Suprapubic skin (tissue), 4 donors: ENCODE data around the gene SPRR1A. TPM values are rescaled to one million over a fixed set of nuclear protein-coding genes. Genes with fewer than 3 reads are reported as not detected.

ENCODE experiments used
- DNase-seq, 2 donors: peaks; one replicate each; pipeline ENCODE4 v3.0.0-alpha.2; 2019; ENCODE audit warnings: low spot score in 2 of 2
- H3K27ac ChIP-seq: fragments of 200-600 bp; sonication (generic); one replicate; pipeline ENCODE4 v1.5.1; 2019
- H3K27me3 ChIP-seq: fragments of 200-600 bp; sonication (generic); one replicate; pipeline ENCODE4 v1.5.1; 2019
- H3K36me3 ChIP-seq: fragments of 200-600 bp; sonication (generic); one replicate; pipeline ENCODE4 v1.5.1; 2019
- H3K4me1 ChIP-seq: fragments of 200-600 bp; sonication (generic); one replicate; pipeline ENCODE4 v1.5.1; 2019
- H3K4me3 ChIP-seq: fragments of 200-600 bp; sonication (generic); one replicate; pipeline ENCODE4 v1.5.1; 2019; ENCODE audit warnings: mild to moderate bottlenecking
- H3K9me3 ChIP-seq: fragments of 200-600 bp; sonication (generic); one replicate; pipeline ENCODE4 v1.5.1; 2019
- CTCF ChIP-seq, 2 donors: fragments of 200-600 bp in 1 of 2; fragments of 450-650 bp in 1 of 2; sonication (generic) in 1 of 2; IDR thresholded peaks; one replicate each; pipeline ENCODE4 v1.5.1; 2016 to 2019; ENCODE audit warnings: antibody characterized with exemption in 2 of 2, mild to moderate bottlenecking in 1 of 2, moderate library complexity in 1 of 2
- EP300 ChIP-seq: sonication (generic); formaldehyde crosslinking; IDR thresholded peaks from one replicate; pipeline ENCODE4 v1.6.1; 2017; ENCODE audit warnings: antibody characterized with exemption
- POLR2A ChIP-seq, 2 donors: fragments of 450-650 bp; IDR thresholded peaks; one replicate each; pipeline ENCODE4 v1.6.1; 2017; ENCODE audit warnings: antibody characterized with exemption in 2 of 2, mild to moderate bottlenecking in 2 of 2, moderate library complexity in 2 of 2
- POLR2AphosphoS5 ChIP-seq, 3 donors: sonication (generic); formaldehyde crosslinking; IDR thresholded peaks; one replicate each; pipeline ENCODE4 v1.6.1; 2017; ENCODE audit warnings: antibody characterized with exemption in 3 of 3
- whole genome bisulfite sequencing: methylation state at CpG from one replicate; pipeline ENCODE4 v1.1.5; 2018; 5-methylcytosine and 5-hydroxymethylcytosine counted together
- total RNA-seq, 4 donors: library from RNA; depleted of rRNA; stranded (reverse); fragments of >200 nt; gene quantifications; one replicate each; pipeline ENCODE4 v1.1.0, GENCODE V29; 2016

The SPRR1A gene
- total RNA-seq, 4 donors from 2014 or later, result 66.5 TPM; not detected in 3

GRCh38 chr1:153025797-153026196 lies 41.9 kb downstream of the SPRR1A start:
- H3K9me3 ChIP-seq, result no peaks in the 10 kb centered on the region
- no peak overlapping the region for H3K27ac ChIP-seq
- H3K4me3 ChIP-seq, result no peak overlapping the region
- no peaks in the 10 kb centered on the region for H3K27me3 ChIP-seq
- DNase-seq, result no peak
- H3K36me3 ChIP-seq, result no peaks in the 10 kb centered on the region
- H3K4me1 ChIP-seq, result no peaks in the 10 kb centered on the region
- TF ChIP-seq POLR2A (IDR thresholded peaks at IDR 0.05), result no peak
- 55% methylated on average over 1 of the region's 1 CpG for WGBS

GRCh38 chr1:153028766-153029165 lies 44.9 kb downstream of the SPRR1A start:
- TF ChIP-seq POLR2A (IDR thresholded peaks at IDR 0.05), result no peak
- 43% methylated on average over 1 of the region's 1 CpG for WGBS

GRCh38 chr1:153030895-153031294 lies 47.0 kb downstream of the SPRR1A start, which contains the start of gene SPRR1B:
Gene SPRR1B, plus strand, starts transcription at chr1:153031203. Its CDS starts 1,143 bp downstream, at chr1:153032346.
- Histone ChIP-seq H3K4me1 (no peaks in the 10 kb centered on the region), H3K27ac (no peak within 1 kb of the TSS), H3K4me3 (no peak within 1 kb of the TSS), H3K36me3 (no peaks in the 10 kb centered on the region), H3K27me3 (no peaks in the 10 kb centered on the region), H3K9me3 (no peaks in the 10 kb centered on the region)
- DNase-seq, result no peak
- TF ChIP-seq CTCF (IDR thresholded peaks at IDR 0.05) (no peak), EP300 (no peak), POLR2A (IDR thresholded peaks at IDR 0.05) (no peak), POLR2AphosphoS5 (IDR thresholded peaks at IDR 0.05) (no peak)

More at GRCh38 chr1:153028766-153029165, 44.9 kb downstream of the SPRR1A start:
- no peaks in the 10 kb centered on the region for H3K9me3 ChIP-seq
- H3K27me3 ChIP-seq, result no peaks in the 10 kb centered on the region
- DNase-seq, result no peak
- no peak overlapping the region for H3K27ac ChIP-seq
- H3K36me3 ChIP-seq, result no peaks in the 10 kb centered on the region
- no peak overlapping the region for H3K4me3 ChIP-seq
- H3K4me1 ChIP-seq, result no peaks in the 10 kb centered on the region

- DNase-seq, result no peak
- no peak overlapping the region for H3K4me3 ChIP-seq
- H3K36me3 ChIP-seq, result no peaks in the 10 kb centered on the region
- H3K27ac ChIP-seq, result no peak overlapping the region
- TF ChIP-seq POLR2A (IDR thresholded peaks at IDR 0.05) (no peak), EP300 (no peak), POLR2AphosphoS5 (IDR thresholded peaks at IDR 0.05) (no peak), CTCF (IDR thresholded peaks at IDR 0.05) (no peak)
- no peaks in the 10 kb centered on the region for H3K4me1 ChIP-seq
- H3K9me3 ChIP-seq, result no peaks in the 10 kb centered on the region
- no peaks in the 10 kb centered on the region for H3K27me3 ChIP-seq
These were observed 48.2 kb downstream of the SPRR1A start for GRCh38 chr1:153032073-153032472.

GRCh38 chr1:153032677-153033308 lies 48.9 kb downstream of the SPRR1A start:
- H3K27me3 ChIP-seq, result no peaks in the 10 kb centered on the region
- no peak overlapping the region for H3K4me3 ChIP-seq
- H3K9me3 ChIP-seq, result no peaks in the 10 kb centered on the region
- no peak overlapping the region for H3K27ac ChIP-seq
- no peaks in the 10 kb centered on the region for H3K36me3 ChIP-seq
- WGBS, result 22% methylated on average over 3 of the region's 3 CpGs
- no peak for TF ChIP-seq POLR2AphosphoS5 (IDR thresholded peaks at IDR 0.05)
- no peak for TF ChIP-seq CTCF (IDR thresholded peaks at IDR 0.05)
- TF ChIP-seq POLR2A (IDR thresholded peaks at IDR 0.05), result no peak
- TF ChIP-seq EP300, result no peak
- DNase-seq, result no peak
- no peaks in the 10 kb centered on the region for H3K4me1 ChIP-seq

- H3K4me1 ChIP-seq, result no peaks in the 10 kb centered on the region
- no peak overlapping the region for H3K4me3 ChIP-seq
- H3K36me3 ChIP-seq, result no peaks in the 10 kb centered on the region
- DNase-seq, result no peak
- WGBS, result 91% methylated on average over 1 of the region's 1 CpG
- H3K9me3 ChIP-seq, result no peaks in the 10 kb centered on the region
- no peaks in the 10 kb centered on the region for H3K27me3 ChIP-seq
- no peak overlapping the region for H3K27ac ChIP-seq
- TF ChIP-seq POLR2A (IDR thresholded peaks at IDR 0.05) (no peak), CTCF (IDR thresholded peaks at IDR 0.05) (no peak), POLR2AphosphoS5 (IDR thresholded peaks at IDR 0.05) (no peak), EP300 (no peak)
These were observed 51.3 kb downstream of the SPRR1A start for GRCh38 chr1:153035211-153035610.

Other genes with a start within 250 kb of the SPRR1A start
- 100 to 1,000 TPM in 3 of 4 donors, 10 to 100 TPM in 1; 20.9 to 138 (median 131) TPM for gene KPRP, start 226.1 kb upstream of the SPRR1A start, total RNA-seq
- gene LCE1F, start 208.9 kb upstream of the SPRR1A start, total RNA-seq, result 10 to 100 TPM in 3 of 4 donors, not detected in 1; 23.4 to 71.3 (median 42.8) TPM
- 10 to 100 TPM in 3 of 4 donors, 1 to 10 TPM in 1; 5.5 to 71.0 (median 29.6) TPM for gene LCE1E, start 197.8 kb upstream of the SPRR1A start, total RNA-seq
- 100 to 1,000 TPM in 2 of 4 donors, 10 to 100 TPM in 2; 32.8 to 203 (median 101) TPM for gene LCE1D, start 187.4 kb upstream of the SPRR1A start, total RNA-seq
- 1,000 to 10,000 TPM in 3 of 4 donors, 10 to 100 TPM in 1; 73.2 to 1,471 (median 1,283) TPM for gene LCE1C, start 177.4 kb upstream of the SPRR1A start, total RNA-seq
- gene LCE1B, start 172.1 kb upstream of the SPRR1A start, total RNA-seq, result 100 to 1,000 TPM in 3 of 4 donors, 10 to 100 TPM in 1; 29.6 to 197 (median 166) TPM
- gene LCE1A, start 156.6 kb upstream of the SPRR1A start, total RNA-seq, result 100 to 1,000 TPM in 3 of 4 donors, 10 to 100 TPM in 1; 69.4 to 516 (median 417) TPM
- 10 to 100 TPM in 3 of 4 donors, 1 to 10 TPM in 1; 3.0 to 95.6 (median 55.0) TPM for gene LCE6A, start 141.2 kb upstream of the SPRR1A start, total RNA-seq
- not detected for gene LCE7A, start 124.1 kb upstream of the SPRR1A start, total RNA-seq
- gene SMCP, start 105.8 kb upstream of the SPRR1A start, total RNA-seq, result not detected
- 100 to 1,000 TPM in 3 of 4 donors, 10 to 100 TPM in 1; 50.2 to 213 (median 138) TPM for gene IVL, start 75.5 kb upstream of the SPRR1A start, total RNA-seq
- 10 to 100 TPM; 10.7 to 42.8 (median 18.2) TPM for gene SPRR5, start 36.9 kb upstream of the SPRR1A start, total RNA-seq
- 100 to 1,000 TPM in 2 of 4 donors, 10 to 100 TPM in 1, 1 to 10 TPM in 1; 1.4 to 478 (median 67.3) TPM for gene SPRR4, start 13.4 kb upstream of the SPRR1A start, total RNA-seq
- not detected for gene SPRR3, start 17.7 kb downstream of the SPRR1A start, total RNA-seq
- 100 to 1,000 TPM in 3 of 4 donors, 1 to 10 TPM in 1; 1.8 to 247 (median 172) TPM for gene SPRR1B, start 47.1 kb downstream of the SPRR1A start, total RNA-seq
- 10 to 100 TPM in 3 of 4 donors, not detected in 1; 12.3 to 69.2 (median 56.6) TPM for gene SPRR2D, start 57.0 kb downstream of the SPRR1A start, total RNA-seq
- gene SPRR2A, start 73.4 kb downstream of the SPRR1A start, total RNA-seq, result not detected
- 1 to 10 TPM in 2 of 4 donors, not detected in 2; 2.0 to 3.3 TPM for gene SPRR2B, start 87.5 kb downstream of the SPRR1A start, total RNA-seq
- 100 to 1,000 TPM in 2 of 4 donors, 10 to 100 TPM in 2; 10.8 to 314 (median 156) TPM for gene SPRR2E, start 110.4 kb downstream of the SPRR1A start, total RNA-seq
- 1 to 10 TPM in 1 of 4 donors, not detected in 3; 4.2 TPM for gene SPRR2F, start 129.4 kb downstream of the SPRR1A start, total RNA-seq
- 10 to 100 TPM in 3 of 4 donors, 1 to 10 TPM in 1; 6.8 to 56.6 (median 13.3) TPM for gene SPRR2G, start 166.8 kb downstream of the SPRR1A start, total RNA-seq
- not detected for gene LELP1, start 219.3 kb downstream of the SPRR1A start, total RNA-seq
- 100 to 1,000 TPM in 1 of 4 donors, 10 to 100 TPM in 2, not detected in 1; 21.2 to 127 (median 34.6) TPM for gene PRR9, start 233.5 kb downstream of the SPRR1A start, total RNA-seq